Measurements from ENCODE around the gene TMX1. TPM values are rescaled to one million over a fixed set of nuclear protein-coding genes. Genes with fewer than 3 reads are reported as not detected.

The TMX1 gene
- total and polyA plus RNA-seq, 2 of the 8 experiments (the other 6 are each of a cell fraction or from before 2014, with no cell fraction given) = 26.6 to 84.0 TPM

DNA sequence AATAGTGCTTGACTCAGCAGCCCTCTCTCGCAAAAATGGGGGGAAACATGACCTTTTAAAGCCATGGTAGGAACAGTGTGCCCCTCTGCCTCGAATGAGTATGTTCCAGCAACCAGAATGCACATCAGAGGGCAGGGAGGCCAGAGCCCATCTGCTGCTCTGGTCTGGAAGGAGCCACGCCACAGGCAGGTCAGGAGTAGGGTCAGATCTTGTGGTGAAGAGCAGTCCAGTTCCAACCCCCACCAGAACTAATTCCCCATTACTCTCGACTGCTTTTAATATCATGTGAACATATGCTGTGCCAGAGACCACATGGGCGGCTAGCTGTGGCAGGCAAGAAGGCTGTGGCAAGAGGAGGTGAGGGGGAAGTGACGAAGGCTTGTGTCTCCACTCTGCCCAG lies 34.6 kb upstream of the TMX1 start:
- no peak overlapping the region for H2BK120ac ChIP-seq (replicated peaks; ENCODE audit: low read depth, low read length)
- no peaks in the 10 kb centered on the region for H4K20me1 ChIP-seq (replicated peaks in 1 of 2; ENCODE audit: control insufficient read depth in 1 of 2, insufficient read depth in 2 of 2, low read length in 2 of 2)
- H3K4me1 ChIP-seq (replicated peaks in 1 of 4; ENCODE audit: control insufficient read depth in 3 of 4, insufficient read depth in 4 of 4, low read length in 3 of 4) = no peaks in the 10 kb centered on the region
- CTCF ChIA-PET (ENCODE audit: partially characterized antibody) = interaction anchor here (1.0 to 2.1 kb wide), 2 partner anchors 12 to 13 kb away, joined by 3 to 10 read pairs; no protein-coding TSS in a partner anchor
- H2BK20ac ChIP-seq (ENCODE audit: low read length) = no peak overlapping the region
- H4K8ac ChIP-seq (ENCODE audit: extremely low read depth, insufficient read depth, low read length) = no peak overlapping the region
- H4K91ac ChIP-seq (replicated peaks; ENCODE audit: insufficient read length, low read length) = peak overlapping the region; percentile 63
- POLR2A ChIA-PET (ENCODE audit: partially characterized antibody) = no interaction called here
- no peaks in the 10 kb centered on the region for H3K27me3 ChIP-seq (replicated peaks in 1 of 4; ENCODE audit: control insufficient read depth in 3 of 4, extremely low read depth in 1 of 4, insufficient read depth in 3 of 4, low read length in 3 of 4)
- WGBS, 2 experiments (ENCODE audit: extremely low coverage in 1 of 2, insufficient coverage in 1 of 2, insufficient read length in 1 of 2, insufficient replicate concordance in 2 of 2, low coverage in 1 of 2, low lambda C conversion rate in 2 of 2, missing lambda C conversion rate in 1 of 2) = 81% methylated on average over 6 of the region's 6 CpGs; no CpG with 5 or more reads in 1 of the 2 experiments
- TF ChIP-seq RFX5 (IDR thresholded peaks at IDR 0.05; ENCODE audit: borderline replicate concordance, low read depth, low read length) = no peak
- TF ChIP-seq, protein P1, sequence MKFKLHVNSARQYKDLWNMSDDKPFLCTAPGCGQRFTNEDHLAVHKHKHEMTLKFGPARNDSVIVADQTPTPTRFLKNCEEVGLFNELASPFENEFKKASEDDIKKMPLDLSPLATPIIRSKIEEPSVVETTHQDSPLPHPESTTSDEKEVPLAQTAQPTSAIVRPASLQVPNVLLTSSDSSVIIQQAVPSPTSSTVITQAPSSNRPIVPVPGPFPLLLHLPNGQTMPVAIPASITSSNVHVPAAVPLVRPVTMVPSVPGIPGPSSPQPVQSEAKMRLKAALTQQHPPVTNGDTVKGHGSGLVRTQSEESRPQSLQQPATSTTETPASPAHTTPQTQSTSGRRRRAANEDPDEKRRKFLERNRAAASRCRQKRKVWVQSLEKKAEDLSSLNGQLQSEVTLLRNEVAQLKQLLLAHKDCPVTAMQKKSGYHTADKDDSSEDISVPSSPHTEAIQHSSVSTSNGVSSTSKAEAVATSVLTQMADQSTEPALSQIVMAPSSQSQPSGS (IDR thresholded peaks at IDR 0.05; ENCODE audit: low read length) = no peak
- no peak for TF ChIP-seq PHF8 (conservative IDR thresholded peaks at IDR 0.05; ENCODE audit: low read depth, low read length)
- TF ChIP-seq RAD21 (IDR thresholded peaks at IDR 0.05 in 1 of 2, conservative IDR thresholded peaks at IDR 0.05 in 1 of 2; ENCODE audit: low read depth in 2 of 2, low read length in 2 of 2) = no peak
- TF ChIP-seq SUZ12 (IDR thresholded peaks at IDR 0.05; ENCODE audit: low read length) = no peak
- no peak for TF ChIP-seq RNF2 (IDR thresholded peaks at IDR 0.05; ENCODE audit: borderline replicate concordance, low read depth, low read length, missing control alignments, poor library complexity, severe bottlenecking)
- no peak for TF ChIP-seq POLR2AphosphoS5 (IDR thresholded peaks at IDR 0.05; ENCODE audit: low read depth, low read length)
- no peak for TF ChIP-seq ZNF274 (IDR thresholded peaks at IDR 0.05; ENCODE audit: borderline replicate concordance, extremely low read depth, low read length)
- TF ChIP-seq SIN3A (conservative IDR thresholded peaks at IDR 0.05 in 1 of 2, IDR thresholded peaks at IDR 0.05 in 1 of 2; ENCODE audit: low read depth in 1 of 2, low read length in 2 of 2) = no peak
- TF ChIP-seq CHD1 (IDR thresholded peaks at IDR 0.05; ENCODE audit: low read depth, low read length) = no peak
- no peaks in the 10 kb centered on the region for H3K23me2 ChIP-seq (ENCODE audit: low read depth, low read length)
- no peak for FAIRE-seq
- no peaks in the 10 kb centered on the region for H3K36me3 ChIP-seq (ENCODE audit: control insufficient read depth in 2 of 4, insufficient read depth in 4 of 4, low read length in 3 of 4)
- H3K23ac ChIP-seq (ENCODE audit: insufficient read length) = no peak overlapping the region
- H3K4ac ChIP-seq (replicated peaks; ENCODE audit: insufficient read length, low read depth, low read length) = peak overlapping the region; percentile 44
- no peaks in the 10 kb centered on the region for H3K79me1 ChIP-seq (ENCODE audit: low read depth, low read length)
- no peak overlapping the region for H3K4me2 ChIP-seq (ENCODE audit: insufficient read depth in 1 of 2, low read depth in 2 of 2, low read length in 2 of 2)
- H3K18ac ChIP-seq (ENCODE audit: extremely low read depth, low read length) = no peak overlapping the region
- H3K27ac ChIP-seq (ENCODE audit: low read depth, low read length) = no peak overlapping the region
- no peak for DNase-seq (ENCODE audit: low read depth in 1 of 2, low spot score in 2 of 2)
- no peak overlapping the region for H2AK5ac ChIP-seq (ENCODE audit: low read depth, low read length)
- no peak overlapping the region for H2AFZ ChIP-seq (ENCODE audit: low read length)
- H2BK15ac ChIP-seq (ENCODE audit: low read length) = no peak overlapping the region
- no peaks in the 10 kb centered on the region for H3K79me2 ChIP-seq (ENCODE audit: control insufficient read depth in 1 of 2, insufficient read depth in 2 of 2, low read length in 2 of 2)
- 0 out of 2 replicates have a peak overlapping the region, but pooled peaks have one; percentile 29 for H2BK5ac ChIP-seq (ENCODE audit: low read depth, low read length)
- H3K14ac ChIP-seq (ENCODE audit: insufficient read length) = no peak overlapping the region
- H3K9me3 ChIP-seq (ENCODE audit: insufficient read depth in 2 of 2, low read depth in 1 of 2, low read length in 1 of 2) = no peaks in the 10 kb centered on the region
- no peak overlapping the region for H4K5ac ChIP-seq (ENCODE audit: insufficient read length, low read depth, low read length)
- no peak overlapping the region for H3K56ac ChIP-seq (replicated peaks; ENCODE audit: insufficient read length, low read depth, low read length)
- H3K4me3 ChIP-seq (ENCODE audit: extremely low read depth in 1 of 4, insufficient read depth in 2 of 4, low read depth in 3 of 4, low read length in 4 of 4) = no peak overlapping the region
- H2BK12ac ChIP-seq (ENCODE audit: low read depth, low read length) = no peak overlapping the region; the same call in 1 of the 2 replicates
- no peak overlapping the region for H3K9ac ChIP-seq (replicated peaks in 1 of 4; ENCODE audit: extremely low read depth in 1 of 4, low read depth in 3 of 4, low read length in 3 of 4)

All from H1 (cell line).